DMS114 treated with DMSO at 0.1 percent for 48 hours (cell line): Measurements from ENCODE around the gene MCM5.
"Not testable (repeated sequence)": the region's sequence is repeated elsewhere in the genome, so short reads cannot be mapped to it uniquely, and the experiment has no call there.

ENCODE experiments used
- DNase-seq: peaks from one replicate; lab custom pipeline; 2025; ENCODE audit not compliant: unreplicated experiment; lab: John Stamatoyannopoulos, UW

Gene MCM5

GRCh38 chr22:35399678-35400500 is at the start of gene MCM5:
Gene MCM5 (plus strand): TSS chr22:35400140. CDS start chr22:35400439, 299 bp downstream.
- DNase-seq = peak; percentile 95

DNA sequence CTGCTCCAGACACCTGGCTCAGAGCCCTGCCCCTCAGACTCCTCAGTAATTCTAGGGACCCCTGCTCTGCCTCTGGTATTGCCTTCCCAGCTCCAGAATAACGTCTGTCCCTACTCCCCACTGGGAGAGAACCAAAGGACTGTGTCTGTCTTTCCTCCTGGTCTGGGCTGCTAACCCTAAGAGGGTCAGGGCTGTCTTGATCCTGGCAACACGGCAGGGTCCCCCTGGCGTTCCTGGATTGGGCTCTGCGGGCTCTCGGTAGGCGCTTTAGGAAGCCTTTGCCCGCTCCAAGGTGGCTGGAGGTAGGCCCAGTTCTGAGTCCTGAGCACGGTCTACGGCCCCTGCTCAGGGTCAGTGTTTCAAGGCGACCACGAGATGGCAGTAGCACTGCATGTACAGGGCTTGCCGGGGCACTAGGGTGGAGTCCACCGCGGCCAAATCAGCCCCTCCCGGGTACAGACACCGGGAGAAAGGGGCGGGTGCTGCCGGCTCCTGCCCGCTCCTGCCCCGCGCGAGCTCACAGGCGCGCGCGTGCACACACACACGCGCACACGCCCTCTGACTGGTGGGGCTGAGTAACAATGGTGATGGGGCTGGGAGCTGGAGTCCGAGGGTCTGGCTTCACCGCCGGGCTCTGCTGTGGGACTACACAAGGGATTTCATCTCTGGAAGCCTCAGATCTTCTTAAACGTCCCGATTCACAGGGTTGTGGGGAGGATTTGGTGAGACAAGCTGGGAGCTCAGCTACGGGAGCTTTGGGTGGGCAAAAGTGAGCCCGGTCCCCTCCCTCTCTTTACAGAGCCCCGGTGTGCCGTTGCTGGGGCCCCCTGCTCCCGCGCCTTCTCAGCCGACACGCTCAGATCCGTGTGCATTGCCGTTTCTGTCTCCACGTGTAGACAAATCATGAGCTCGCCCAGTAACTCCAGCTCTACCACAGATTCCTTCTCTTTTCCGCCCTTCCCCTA is 49.1 kb upstream of the MCM5 start:
- DNase-seq = peak; percentile 80

- DNase-seq = no peak
Measured at GRCh38 chr22:35352214-35353111, 47.5 kb upstream of the MCM5 start.

DNA sequence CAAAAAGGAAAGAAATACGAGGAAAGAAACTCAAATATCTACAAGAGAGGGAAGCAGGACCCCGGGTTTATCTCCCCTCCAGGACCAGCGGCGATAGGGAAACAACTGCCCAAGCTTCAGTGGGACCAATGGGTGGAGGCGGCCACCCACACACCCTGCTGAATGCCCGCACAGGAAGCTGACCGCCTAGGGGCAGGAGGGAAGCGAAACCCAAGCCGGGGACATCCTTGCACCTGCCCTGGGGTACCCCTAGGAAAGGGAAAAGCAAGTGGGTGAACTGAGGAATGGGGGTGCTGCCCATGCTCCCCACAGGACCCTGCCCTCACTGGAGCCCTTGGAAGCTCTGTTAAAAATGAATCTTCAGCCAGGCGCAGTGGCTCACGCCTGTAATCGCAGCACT is 46.6 kb upstream of the MCM5 start:
- no peak for DNase-seq

GRCh38 chr22:35354068-35354467 is 45.9 kb upstream of the MCM5 start:
- no peak for DNase-seq

DNA sequence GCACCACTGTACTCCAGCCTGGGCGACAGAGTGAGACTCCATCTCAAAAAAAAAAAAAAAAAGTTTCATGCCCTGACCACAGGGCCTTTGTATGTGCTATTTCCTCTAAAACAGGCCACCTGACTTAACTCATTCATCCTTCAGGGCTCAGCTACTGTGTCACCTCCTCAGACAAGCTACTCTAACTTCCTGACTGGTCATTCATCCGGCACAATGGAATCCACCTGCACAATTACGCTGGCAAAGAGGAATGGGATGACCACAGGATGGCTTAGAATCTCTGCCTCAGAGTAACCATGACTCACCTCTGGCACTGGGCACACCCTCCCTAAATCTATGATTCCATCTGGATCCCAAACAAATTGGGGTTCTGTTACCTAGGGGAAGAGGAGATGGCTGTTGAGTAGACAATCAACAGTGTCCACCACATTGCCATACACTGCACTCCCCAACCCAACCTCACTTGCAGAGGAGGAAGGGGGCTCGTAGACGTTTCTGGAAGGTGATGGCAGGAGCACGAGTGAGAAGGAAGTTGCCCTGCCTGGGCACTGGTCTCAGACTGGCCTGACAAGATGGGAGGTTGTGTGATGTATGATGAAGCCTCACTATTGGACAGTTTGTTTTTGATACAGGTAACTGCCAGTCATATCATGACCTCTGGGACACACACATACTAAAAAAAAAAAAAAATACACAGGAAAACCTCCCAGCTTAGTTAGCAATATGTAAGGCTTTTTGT is 41.9 kb upstream of the MCM5 start:
- no peak for DNase-seq

GRCh38 chr22:35359380-35360065 is 40.4 kb upstream of the MCM5 start:
- DNase-seq = no peak

DNA sequence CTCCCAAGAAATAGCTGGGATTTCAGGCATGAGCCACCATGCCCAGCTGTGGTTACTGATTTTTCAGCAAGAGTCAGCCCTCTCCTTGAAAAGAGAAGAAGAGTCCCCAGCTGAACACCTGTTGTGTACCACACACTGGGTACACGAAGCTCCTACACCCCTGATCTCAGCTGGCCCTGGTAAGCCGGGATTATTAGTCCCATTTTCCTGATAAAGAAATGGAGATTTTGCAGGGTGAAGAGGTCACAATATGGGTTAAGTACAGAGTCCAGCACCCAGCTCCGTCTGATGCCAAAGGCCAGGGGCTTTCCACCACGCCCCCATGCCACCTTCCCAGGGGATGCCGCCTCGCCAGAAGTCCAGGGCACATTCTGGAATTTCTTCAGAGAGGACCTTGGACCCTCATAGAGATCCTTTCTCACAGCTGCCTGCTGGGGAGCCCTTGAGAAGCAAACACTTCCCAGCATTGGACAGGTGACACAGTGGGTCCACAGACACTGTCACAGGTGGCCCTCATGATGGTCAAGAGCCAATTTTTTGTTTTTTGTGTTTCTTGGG is 38.9 kb upstream of the MCM5 start:
- DNase-seq = no peak

GRCh38 chr22:35363566-35364086 is 36.3 kb upstream of the MCM5 start:
- no peak for DNase-seq

DNA sequence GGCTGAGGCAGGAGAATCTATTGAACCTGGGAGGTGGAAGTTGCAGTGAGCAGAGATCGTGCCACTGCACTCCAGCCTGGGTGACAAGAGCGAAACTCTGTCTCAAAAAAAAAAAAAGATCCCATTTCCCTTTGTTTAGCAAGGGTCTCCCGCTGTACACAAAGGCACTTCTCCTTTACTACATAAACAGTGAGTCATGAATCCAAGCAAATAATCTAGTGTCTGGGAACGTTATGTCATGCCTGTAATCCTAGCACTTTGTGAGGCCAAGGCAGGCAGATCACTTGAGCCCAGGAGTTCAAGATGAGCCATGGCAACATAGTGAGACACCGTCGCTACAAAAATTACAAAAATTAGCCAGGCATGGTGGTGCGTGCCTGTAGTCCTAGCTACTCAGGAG is 35.7 kb upstream of the MCM5 start:
- not testable (repeated sequence) for DNase-seq

GRCh38 chr22:35367331-35367886 is 32.5 kb upstream of the MCM5 start:
- no peak for DNase-seq

- DNase-seq = no peak
Measured at GRCh38 chr22:35368386-35368785, 31.6 kb upstream of the MCM5 start.

GRCh38 chr22:35369996-35370395 is 29.9 kb upstream of the MCM5 start:
- no peak for DNase-seq

- no peak for DNase-seq
Measured at GRCh38 chr22:35373781-35374180, 26.2 kb upstream of the MCM5 start.

GRCh38 chr22:35375031-35375430 is 24.9 kb upstream of the MCM5 start:
- DNase-seq = no peak

DNA sequence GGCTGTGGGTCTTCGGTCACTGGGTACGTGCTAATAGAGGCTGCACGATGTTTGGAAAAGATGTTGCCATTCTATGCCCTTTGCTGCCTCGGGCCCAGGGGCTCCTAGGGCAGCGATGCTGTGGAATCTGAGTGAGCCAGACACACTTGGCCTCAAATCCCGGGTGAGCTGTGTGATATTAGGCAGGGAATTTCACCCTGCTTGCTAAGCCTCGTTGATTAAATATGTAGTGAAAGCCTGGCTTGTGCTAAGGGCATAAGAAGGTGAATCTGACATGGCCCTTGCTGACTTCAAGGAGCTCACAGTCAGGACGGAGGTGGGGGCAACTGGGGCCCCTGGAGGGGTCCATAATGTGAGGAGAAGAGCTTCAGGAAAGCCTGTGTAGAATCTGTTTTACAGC is 24.4 kb upstream of the MCM5 start:
- DNase-seq = no peak

DNA sequence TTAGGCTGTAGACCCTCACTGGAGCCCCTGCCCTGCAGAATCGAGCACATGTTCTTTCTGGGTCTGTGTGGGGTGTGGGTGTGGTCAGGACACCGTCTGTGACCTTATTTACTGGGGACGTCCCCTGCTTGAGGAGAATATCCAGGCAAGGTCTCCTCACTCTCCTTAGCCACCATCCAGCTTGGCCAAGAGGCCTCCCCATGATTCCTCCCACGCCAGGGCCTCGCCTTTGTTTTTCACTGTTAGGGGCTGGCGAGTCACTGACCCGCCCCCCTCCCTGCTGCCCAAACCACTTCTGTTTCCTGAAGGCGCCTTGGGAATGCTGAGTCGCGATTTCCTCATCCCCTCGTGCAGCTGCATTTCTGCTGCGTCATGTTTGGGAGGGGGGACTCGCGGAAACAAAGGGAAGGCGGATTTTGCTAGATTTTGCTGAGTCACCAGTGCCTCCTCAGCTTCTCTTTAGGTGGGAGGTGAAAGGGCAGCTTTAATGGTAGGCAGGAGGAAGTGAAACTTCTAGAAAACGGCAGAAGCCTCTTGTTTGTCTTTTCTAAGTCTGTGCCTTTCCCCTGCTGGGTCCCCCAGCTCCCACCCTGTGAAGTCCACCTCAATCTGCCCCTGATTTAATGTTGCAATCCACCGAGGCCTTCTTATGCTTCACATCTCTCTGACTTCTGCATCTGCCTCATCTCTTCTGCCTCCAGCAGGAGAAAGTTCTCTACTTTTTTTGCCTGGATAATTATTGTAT is 23.0 kb upstream of the MCM5 start:
- DNase-seq = no peak

GRCh38 chr22:35377735-35378134 is 22.2 kb upstream of the MCM5 start:
- no peak for DNase-seq
